AG04450 (cell line): ENCODE measurements around the gene FAR2. TPM values are rescaled to one million over a fixed set of nuclear protein-coding genes. Genes with fewer than 3 reads are reported as not detected.
"Not testable (repeated sequence)": the region's sequence is repeated elsewhere in the genome, so short reads cannot be mapped to it uniquely, and the experiment has no call there.

Experiments used
- CTCF ChIA-PET: fragments of 300-600, 350-600 bp; formaldehyde crosslinking; extraction: SDS; loops from one replicate; lab custom pipeline; 2022; ENCODE audit warnings: antibody characterized with exemption, inconsistent platforms; lab: Charles Lee
- POLR2A ChIA-PET: fragments of 350-600 bp; formaldehyde crosslinking; extraction: SDS; loops from one replicate; lab custom pipeline; 2021; ENCODE audit warnings: antibody characterized with exemption, inconsistent platforms; lab: Yijun Ruan, JAX
- DNase-seq: peaks from one replicate; pipeline ENCODE4 v3.0.0-alpha.2; 2011; ENCODE audit warnings: low read depth, low spot score
- H3K27ac ChIP-seq: one replicate; pipeline ENCODE4 v1.5.1; 2012; ENCODE audit warnings: low read depth, low read length, control low read depth
- H3K27me3 ChIP-seq: one replicate; pipeline ENCODE4 v1.6.0; 2012; ENCODE audit warnings: low read length; ENCODE audit not compliant: control insufficient read depth, insufficient read depth
- H3K4me3 ChIP-seq: 2 replicates; pipeline ENCODE4 v1.5.1; 2011; ENCODE audit warnings: mild to moderate bottlenecking, low read depth, low read length, control low read depth
- H3K9me3 ChIP-seq: 2 replicates; pipeline ENCODE4 v1.5.1; 2012; ENCODE audit warnings: low read length; ENCODE audit not compliant: control insufficient read depth, insufficient read depth
- CTCF ChIP-seq: IDR thresholded peaks from 2 replicates; pipeline ENCODE4 v1.5.1; 2011; ENCODE audit warnings: low read depth, low read length, control low read depth, inconsistent platforms
- polyA plus RNA-seq: library from polyadenylated mRNA; depleted of rRNA; stranded (reverse); fragments of >200 nt; gene quantifications from 2 replicates; pipeline ENCODE4 v1.2.3, GENCODE V29; 2011

Gene FAR2
- polyA plus RNA-seq, 1 experiment, result 3.4 TPM

DNA sequence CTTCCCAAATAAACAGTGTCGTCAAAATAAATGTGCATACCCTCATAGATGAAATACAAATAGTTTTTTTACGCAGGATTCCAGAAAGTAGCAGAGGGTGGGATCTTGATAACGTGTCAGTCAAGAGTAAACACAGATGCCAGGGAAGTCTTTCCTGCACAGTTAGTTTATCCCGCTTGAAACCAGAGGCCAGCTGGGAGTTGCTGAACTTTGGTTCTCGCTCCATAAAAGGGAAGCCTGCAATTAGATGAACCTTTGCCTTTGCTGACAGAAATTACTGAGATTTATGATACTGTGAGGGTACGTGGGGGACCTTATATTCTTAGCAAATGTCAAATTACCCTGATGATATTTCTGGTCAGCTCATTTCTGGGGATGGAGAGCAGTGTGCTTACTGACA, 18.9 kb downstream of the FAR2 start:
- Histone ChIP-seq H3K27ac (no peak overlapping the region), H3K27me3 (no peaks in the 10 kb centered on the region), H3K4me3 (no peak overlapping the region), H3K9me3 (peaks cover 10% of the 10 kb centered on the region; the same call in 1 of the 2 replicates)
- no peak for TF ChIP-seq CTCF
- DNase-seq, result no peak
- ChIA-PET CTCF (no interaction called here), POLR2A (no interaction called here)

- H3K27me3 ChIP-seq, H3K27ac ChIP-seq, POLR2A ChIA-PET, DNase-seq, H3K4me3 ChIP-seq, CTCF ChIA-PET: not testable (repeated sequence)
- peaks cover 10% of the 10 kb centered on the region; the same call in 1 of the 2 replicates for H3K9me3 ChIP-seq
Measured at GRCh38 chr12:29169978-29170377, 20.9 kb downstream of the FAR2 start.

- CTCF ChIA-PET, POLR2A ChIA-PET, H3K4me3 ChIP-seq, H3K27me3 ChIP-seq, H3K27ac ChIP-seq, DNase-seq: not testable (repeated sequence)
- peaks cover 10% of the 10 kb centered on the region; the same call in 1 of the 2 replicates for H3K9me3 ChIP-seq
Measured at GRCh38 chr12:29170478-29171084, 21.5 kb downstream of the FAR2 start.

GRCh38 chr12:29171421-29172258, 22.6 kb downstream of the FAR2 start:
- no peak overlapping the region for H3K27ac ChIP-seq
- no peak for DNase-seq
- no peaks in the 10 kb centered on the region for H3K27me3 ChIP-seq
- ChIA-PET POLR2A (no interaction called here), CTCF (no interaction called here)
- H3K9me3 ChIP-seq, result peaks cover 10% of the 10 kb centered on the region; the same call in 1 of the 2 replicates
- H3K4me3 ChIP-seq, result no peak overlapping the region
- TF ChIP-seq CTCF, result no peak

GRCh38 chr12:29176941-29177340, 27.9 kb downstream of the FAR2 start:
- POLR2A ChIA-PET, result no interaction called here
- Histone ChIP-seq H3K27me3 (no peaks in the 10 kb centered on the region), H3K4me3 (no peak overlapping the region), H3K27ac (no peak overlapping the region), H3K9me3 (peaks cover 2% of the 10 kb centered on the region; the same call in 1 of the 2 replicates)
- no peak for TF ChIP-seq CTCF
- no peak for DNase-seq
- CTCF ChIA-PET, result interaction anchor here (1.0 kb wide), 1 partner anchor 103 kb away, joined by 3 read pairs; no protein-coding TSS in a partner anchor

DNA sequence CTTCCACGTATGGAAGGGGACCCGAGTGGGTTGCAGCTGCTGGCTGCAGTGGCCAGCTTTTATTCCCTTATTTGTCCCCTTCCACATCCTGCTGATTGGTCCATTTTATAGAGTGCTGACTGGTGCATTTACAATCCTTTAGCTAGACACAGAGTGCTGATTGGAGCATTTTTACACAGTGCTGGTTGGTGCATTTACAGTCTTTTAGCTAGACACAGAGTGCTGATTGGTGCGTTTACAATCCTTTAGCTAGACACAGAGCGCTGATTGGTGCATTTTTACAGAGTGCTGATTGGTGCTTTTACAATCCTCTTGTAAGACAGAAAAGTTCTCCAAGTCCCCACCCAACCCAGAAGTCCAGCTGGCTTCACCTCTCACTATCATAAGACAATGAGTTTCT, 33.2 kb downstream of the FAR2 start:
- POLR2A ChIA-PET, H3K27me3 ChIP-seq, DNase-seq, H3K4me3 ChIP-seq, H3K27ac ChIP-seq, CTCF ChIA-PET, H3K9me3 ChIP-seq: not testable (repeated sequence)
